ENCODE measurements around the gene TMEM217.

The TMEM217 gene

DNA sequence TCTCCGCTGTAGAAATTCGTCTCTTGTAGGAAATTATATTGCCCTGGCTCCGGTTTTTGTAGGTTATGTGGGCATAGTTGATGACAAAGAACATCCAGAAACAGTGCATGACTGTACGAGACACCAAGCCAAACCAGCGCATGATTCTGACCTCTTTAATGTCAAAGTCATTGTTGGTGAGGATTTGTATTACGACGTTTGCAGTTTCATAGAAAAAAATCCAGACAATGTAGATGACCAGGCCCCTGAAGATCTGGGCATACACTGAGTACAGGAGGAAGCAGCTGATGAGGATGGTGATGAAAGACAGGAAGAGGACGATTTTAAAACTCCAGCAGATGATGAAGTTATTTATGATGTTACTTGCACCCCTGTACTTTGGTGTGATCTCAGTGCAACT, 39.4 kb downstream of the TMEM217 start:
- H3K9me3 ChIP-seq (ENCODE audit: control insufficient read depth, insufficient read depth, low read depth, low read length), result no peaks in the 10 kb centered on the region
- ChIA-PET CTCF (interaction anchor here (3.8 to 4.4 kb wide), 2 partner anchors 9 to 197 kb away, joined by 10 to 41 read pairs; no protein-coding TSS in a partner anchor), POLR2A (no interaction called here)
- peaks cover 6% of the 10 kb centered on the region for H3K4me1 ChIP-seq (ENCODE audit: control insufficient read depth, insufficient read depth, low read length)
- H3K27ac ChIP-seq (ENCODE audit: extremely low read depth, low read depth, low read length), result no peak overlapping the region
- TF ChIP-seq ZNF658 (tag by site-specific recombination; IDR thresholded peaks at IDR 0.05) (no peak), ZNF837 (tag by site-specific recombination; IDR thresholded peaks at IDR 0.05) (no peak), HOXA7 (CRISPR knock-in tag; IDR thresholded peaks at IDR 0.05; ENCODE audit: borderline replicate concordance) (no peak)
- TF ChIP-seq, protein P1, sequence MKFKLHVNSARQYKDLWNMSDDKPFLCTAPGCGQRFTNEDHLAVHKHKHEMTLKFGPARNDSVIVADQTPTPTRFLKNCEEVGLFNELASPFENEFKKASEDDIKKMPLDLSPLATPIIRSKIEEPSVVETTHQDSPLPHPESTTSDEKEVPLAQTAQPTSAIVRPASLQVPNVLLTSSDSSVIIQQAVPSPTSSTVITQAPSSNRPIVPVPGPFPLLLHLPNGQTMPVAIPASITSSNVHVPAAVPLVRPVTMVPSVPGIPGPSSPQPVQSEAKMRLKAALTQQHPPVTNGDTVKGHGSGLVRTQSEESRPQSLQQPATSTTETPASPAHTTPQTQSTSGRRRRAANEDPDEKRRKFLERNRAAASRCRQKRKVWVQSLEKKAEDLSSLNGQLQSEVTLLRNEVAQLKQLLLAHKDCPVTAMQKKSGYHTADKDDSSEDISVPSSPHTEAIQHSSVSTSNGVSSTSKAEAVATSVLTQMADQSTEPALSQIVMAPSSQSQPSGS (tag by site-specific recombination; IDR thresholded peaks at IDR 0.05; ENCODE audit: low read depth), result no peak
- TF ChIP-seq, protein P2, sequence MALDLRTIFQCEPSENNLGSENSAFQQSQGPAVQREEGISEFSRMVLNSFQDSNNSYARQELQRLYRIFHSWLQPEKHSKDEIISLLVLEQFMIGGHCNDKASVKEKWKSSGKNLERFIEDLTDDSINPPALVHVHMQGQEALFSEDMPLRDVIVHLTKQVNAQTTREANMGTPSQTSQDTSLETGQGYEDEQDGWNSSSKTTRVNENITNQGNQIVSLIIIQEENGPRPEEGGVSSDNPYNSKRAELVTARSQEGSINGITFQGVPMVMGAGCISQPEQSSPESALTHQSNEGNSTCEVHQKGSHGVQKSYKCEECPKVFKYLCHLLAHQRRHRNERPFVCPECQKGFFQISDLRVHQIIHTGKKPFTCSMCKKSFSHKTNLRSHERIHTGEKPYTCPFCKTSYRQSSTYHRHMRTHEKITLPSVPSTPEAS (tag by site-specific recombination; IDR thresholded peaks at IDR 0.05), result no peak
- H3K36me3 ChIP-seq (ENCODE audit: control insufficient read depth in 2 of 2, insufficient read depth in 1 of 2, low read length in 2 of 2), result no peaks in the 10 kb centered on the region
- no peak overlapping the region for H3K4me3 ChIP-seq (ENCODE audit: low read depth, low read length)

DNA sequence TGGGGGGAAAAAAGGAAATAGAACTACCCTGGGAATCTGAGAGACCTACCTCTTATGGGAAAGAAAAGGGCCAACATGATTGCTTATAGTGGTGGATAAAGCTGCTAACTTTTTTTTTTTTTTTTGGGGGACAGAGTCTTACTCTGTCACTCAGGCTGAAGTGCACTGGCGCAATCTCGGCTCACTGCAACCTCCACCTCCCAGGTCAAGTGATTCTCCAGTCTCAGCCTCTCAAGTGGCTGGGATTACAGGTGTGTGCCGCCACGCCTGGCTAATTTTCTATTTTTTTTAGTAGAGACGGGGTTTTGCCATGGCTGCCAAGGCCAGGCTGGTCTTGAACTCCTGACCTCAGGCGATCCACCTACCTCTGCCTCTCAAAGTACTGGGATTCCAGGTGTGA, 39.9 kb downstream of the TMEM217 start:
- ChIA-PET POLR2A (no interaction called here), CTCF (interaction anchor here (2.0 to 3.8 kb wide), 2 partner anchors 196 to 199 kb away, joined by 7 to 10 read pairs; no protein-coding TSS in a partner anchor)
- peaks cover 3% of the 10 kb centered on the region for H3K4me1 ChIP-seq (ENCODE audit: control insufficient read depth, insufficient read depth, low read length)

More for the DNA sequence above, 39.9 kb downstream of the TMEM217 start:
- Histone ChIP-seq H3K27ac (ENCODE audit: extremely low read depth, low read depth, low read length) (no peak overlapping the region), H3K4me3 (ENCODE audit: low read depth, low read length) (no peak overlapping the region), H3K9me3 (ENCODE audit: control insufficient read depth, insufficient read depth, low read depth, low read length) (no peaks in the 10 kb centered on the region), H3K36me3 (ENCODE audit: control insufficient read depth in 2 of 2, insufficient read depth in 1 of 2, low read length in 2 of 2) (no peaks in the 10 kb centered on the region)
- TF ChIP-seq REPIN1 (tag by site-specific recombination; IDR thresholded peaks at IDR 0.05; ENCODE audit: low read depth) (no peak), ZBTB48 (tag by site-specific recombination; IDR thresholded peaks at IDR 0.05) (no peak), ZNF664 (tag by site-specific recombination; IDR thresholded peaks at IDR 0.05) (no peak), SP2 (tag by site-specific recombination; IDR thresholded peaks at IDR 0.05) (no peak), KLF7 (tag by site-specific recombination; IDR thresholded peaks at IDR 0.05; ENCODE audit: borderline replicate concordance) (no peak), MYNN (tag by site-specific recombination; IDR thresholded peaks at IDR 0.05; ENCODE audit: borderline replicate concordance) (no peak), ZNF132 (tag by site-specific recombination; IDR thresholded peaks at IDR 0.05; ENCODE audit: borderline replicate concordance) (no peak), MEIS1 (CRISPR knock-in tag; IDR thresholded peaks at IDR 0.05; ENCODE audit: borderline replicate concordance) (no peak), ZNF610 (tag by site-specific recombination; IDR thresholded peaks at IDR 0.05; ENCODE audit: borderline replicate concordance) (no peak), ZNF121 (tag by site-specific recombination; IDR thresholded peaks at IDR 0.05) (no peak), ZNF560 (tag by site-specific recombination; IDR thresholded peaks at IDR 0.05; ENCODE audit: borderline replicate concordance) (no peak)
- TF ChIP-seq, protein P3, sequence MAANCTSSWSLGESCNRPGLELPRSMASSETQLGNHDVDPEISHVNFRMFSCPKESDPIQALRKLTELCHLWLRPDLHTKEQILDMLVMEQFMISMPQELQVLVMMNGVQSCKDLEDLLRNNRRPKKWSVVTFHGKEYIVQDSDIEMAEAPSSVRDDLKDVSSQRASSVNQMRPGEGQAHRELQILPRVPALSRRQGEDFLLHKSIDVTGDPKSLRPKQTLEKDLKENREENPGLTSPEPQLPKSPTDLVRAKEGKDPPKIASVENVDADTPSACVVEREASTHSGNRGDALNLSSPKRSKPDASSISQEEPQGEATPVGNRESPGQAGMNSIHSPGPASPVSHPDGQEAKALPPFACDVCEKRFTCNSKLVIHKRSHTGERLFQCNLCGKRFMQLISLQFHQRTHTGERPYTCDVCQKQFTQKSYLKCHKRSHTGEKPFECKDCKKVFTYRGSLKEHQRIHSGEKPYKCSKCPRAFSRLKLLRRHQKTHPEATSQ (tag by site-specific recombination; IDR thresholded peaks at IDR 0.05), result no peak
- TF ChIP-seq, protein P4, sequence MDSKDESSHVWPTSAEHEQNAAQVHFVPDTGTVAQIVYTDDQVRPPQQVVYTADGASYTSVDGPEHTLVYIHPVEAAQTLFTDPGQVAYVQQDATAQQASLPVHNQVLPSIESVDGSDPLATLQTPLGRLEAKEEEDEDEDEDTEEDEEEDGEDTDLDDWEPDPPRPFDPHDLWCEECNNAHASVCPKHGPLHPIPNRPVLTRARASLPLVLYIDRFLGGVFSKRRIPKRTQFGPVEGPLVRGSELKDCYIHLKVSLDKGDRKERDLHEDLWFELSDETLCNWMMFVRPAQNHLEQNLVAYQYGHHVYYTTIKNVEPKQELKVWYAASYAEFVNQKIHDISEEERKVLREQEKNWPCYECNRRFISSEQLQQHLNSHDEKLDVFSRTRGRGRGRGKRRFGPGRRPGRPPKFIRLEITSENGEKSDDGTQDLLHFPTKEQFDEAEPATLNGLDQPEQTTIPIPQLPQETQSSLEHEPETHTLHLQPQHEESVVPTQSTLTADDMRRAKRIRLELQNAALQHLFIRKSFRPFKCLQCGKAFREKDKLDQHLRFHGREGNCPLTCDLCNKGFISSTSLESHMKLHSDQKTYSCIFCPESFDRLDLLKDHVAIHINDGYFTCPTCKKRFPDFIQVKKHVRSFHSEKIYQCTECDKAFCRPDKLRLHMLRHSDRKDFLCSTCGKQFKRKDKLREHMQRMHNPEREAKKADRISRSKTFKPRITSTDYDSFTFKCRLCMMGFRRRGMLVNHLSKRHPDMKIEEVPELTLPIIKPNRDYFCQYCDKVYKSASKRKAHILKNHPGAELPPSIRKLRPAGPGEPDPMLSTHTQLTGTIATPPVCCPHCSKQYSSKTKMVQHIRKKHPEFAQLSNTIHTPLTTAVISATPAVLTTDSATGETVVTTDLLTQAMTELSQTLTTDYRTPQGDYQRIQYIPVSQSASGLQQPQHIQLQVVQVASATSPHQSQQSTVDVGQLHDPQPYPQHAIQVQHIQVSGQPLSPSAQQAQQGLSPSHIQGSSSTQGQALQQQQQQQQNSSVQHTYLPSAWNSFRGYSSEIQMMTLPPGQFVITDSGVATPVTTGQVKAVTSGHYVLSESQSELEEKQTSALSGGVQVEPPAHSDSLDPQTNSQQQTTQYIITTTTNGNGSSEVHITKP (tag by site-specific recombination; IDR thresholded peaks at IDR 0.05), result no peak
